Psoas muscle (tissue), 8 donors: ENCODE data around the gene UBN1. TPM values are rescaled to one million over a fixed set of nuclear protein-coding genes. Genes with fewer than 3 reads are reported as not detected.

ENCODE experiments used
- ATAC-seq, 4 donors: fragments of 200-7000 bp; cut with Tn5 transposase; one replicate each; pipeline ENCODE4 v1.9.1; 2020; ENCODE audit warnings: moderate library complexity in 3 of 4, mild to moderate bottlenecking in 2 of 4
- DNase-seq, 2 donors: peaks; one replicate each; pipeline ENCODE4 v3.0.0-alpha.2; 2020
- H3K27ac ChIP-seq: fragments of 200-600 bp; one replicate; pipeline ENCODE4 v1.8.0; 2022
- H3K27me3 ChIP-seq, 3 donors: fragments of 200-600 bp in 1 of 3; one replicate each; pipeline versions ENCODE4 v1.6.1 to v1.8.0; 2013 to 2022; ENCODE audit warnings: low read length in 2 of 3, mild to moderate bottlenecking in 2 of 3, moderate library complexity in 1 of 3; ENCODE audit not compliant: insufficient read depth in 3 of 3
- H3K36me3 ChIP-seq, 2 donors: fragments of 200-600 bp in 1 of 2; one replicate each; pipeline versions ENCODE4 v1.6.1 to v1.8.0; 2013 to 2022; ENCODE audit warnings: low read depth in 1 of 2, mild to moderate bottlenecking in 1 of 2, moderate library complexity in 1 of 2; ENCODE audit not compliant: insufficient read depth in 1 of 2
- H3K4me1 ChIP-seq: fragments of 200-600 bp; one replicate; pipeline ENCODE4 v1.8.0; 2022
- H3K4me3 ChIP-seq: fragments of 200-600 bp; one replicate; pipeline ENCODE4 v1.8.0; 2022; ENCODE audit warnings: mild to moderate bottlenecking
- H3K9me3 ChIP-seq: fragments of 200-600 bp; one replicate; pipeline ENCODE4 v1.8.0; 2022
- WGBS, 3 donors: extraction: QIAGEN DNeasy Blood & Tissue Kit; methylation state at CpG; one replicate each; pipeline versions ENCODE4 v1.1.6 to v1.1.7; 2013; 5-methylcytosine and 5-hydroxymethylcytosine counted together
- intact Hi-C, 2 donors: fragments of 100-400 bp; cut with DNase I; formaldehyde crosslinking; loops; one replicate each; pipeline versions ENCODE4 v1.11.0 to v1.14.2; 2022
- polyA plus RNA-seq, 3 donors: library from polyadenylated mRNA; stranded (reverse); fragments of 200-250 nt; gene quantifications; one replicate each; pipeline ENCODE4 v1.2.3, GENCODE V29; 2013
- total RNA-seq, 4 donors: library from RNA; stranded (reverse); fragmentation: NEBNext Ultra II Directional in 2 of 4; extraction: Animal tissue kit (Norgen Biotek cat#: 25700) in 2 of 4; gene quantifications; one replicate each; pipeline versions ENCODE4 v1.2.1 to v1.2.4, GENCODE V29; 2021 to 2023
- TF ChIP-seq, protein P1 (sequence below): fragments of 200-600 bp; IDR thresholded peaks from one replicate; pipeline ENCODE4 v1.8.0; 2022; ENCODE audit warnings: antibody characterized with exemption
- donor health status: healthy with polysubstance abuse.
- donor health status: DM: no; HTN: no; CAD: no; lungs with moderate emphysema.
- donor health status: Bipolar disorder and iron deficiency.
- donor health status: healthy.
- donor health status: DM: yes; HTN: yes; CAD: no.
- donor health status: DM: no; HTN: no; CAD: no.
- donor health status: DM: no; HTN: no; CAD: no.
- donor health status: DM: yes; HTN: yes; CAD: no.

UBN1 gene
- total and polyA plus RNA-seq, 7 donors, result 9.1 to 33.3 (median 25.7) TPM

DNA sequence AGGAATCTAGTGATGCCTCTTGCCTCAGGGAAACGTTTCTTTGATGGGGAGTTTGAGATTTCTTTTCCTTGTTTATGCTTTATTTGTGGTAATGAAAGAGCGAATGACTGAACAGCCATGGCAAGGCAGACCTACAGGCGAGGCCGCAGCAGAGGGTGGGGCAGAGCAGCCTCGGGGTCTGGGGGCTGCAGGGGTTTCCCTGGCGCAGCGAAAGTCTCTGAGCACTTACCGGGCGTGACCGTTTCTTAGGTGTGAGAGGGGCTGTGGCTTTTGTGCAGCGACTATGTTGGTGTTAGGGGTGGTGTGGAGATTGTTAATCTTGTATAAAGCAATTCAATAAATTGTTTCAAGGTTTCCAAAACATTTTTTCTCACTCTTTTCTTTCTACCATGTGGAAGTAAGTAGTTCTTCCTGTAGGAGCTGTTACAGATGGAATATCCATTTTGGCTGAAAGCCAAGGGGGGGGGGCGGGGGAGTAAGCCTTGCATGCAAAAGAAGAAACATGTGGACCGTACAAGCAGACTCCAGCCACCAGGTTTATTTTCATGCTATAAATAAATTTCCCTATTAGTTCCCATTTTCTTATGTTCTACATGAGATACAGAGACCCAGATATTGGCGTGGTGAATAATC lies 34.8 kb downstream of the UBN1 start:
- Histone ChIP-seq H3K4me1 (peaks cover 4% of the 10 kb centered on the region), H3K4me3 (no peak overlapping the region), H3K36me3 (peaks cover 15 to 100% of the 10 kb centered on the region in 2 donors), H3K27ac (peak overlapping the region; percentile 1), H3K27me3 (no peaks in the 10 kb centered on the region), H3K9me3 (no peaks in the 10 kb centered on the region)
- TF ChIP-seq, protein P1, sequence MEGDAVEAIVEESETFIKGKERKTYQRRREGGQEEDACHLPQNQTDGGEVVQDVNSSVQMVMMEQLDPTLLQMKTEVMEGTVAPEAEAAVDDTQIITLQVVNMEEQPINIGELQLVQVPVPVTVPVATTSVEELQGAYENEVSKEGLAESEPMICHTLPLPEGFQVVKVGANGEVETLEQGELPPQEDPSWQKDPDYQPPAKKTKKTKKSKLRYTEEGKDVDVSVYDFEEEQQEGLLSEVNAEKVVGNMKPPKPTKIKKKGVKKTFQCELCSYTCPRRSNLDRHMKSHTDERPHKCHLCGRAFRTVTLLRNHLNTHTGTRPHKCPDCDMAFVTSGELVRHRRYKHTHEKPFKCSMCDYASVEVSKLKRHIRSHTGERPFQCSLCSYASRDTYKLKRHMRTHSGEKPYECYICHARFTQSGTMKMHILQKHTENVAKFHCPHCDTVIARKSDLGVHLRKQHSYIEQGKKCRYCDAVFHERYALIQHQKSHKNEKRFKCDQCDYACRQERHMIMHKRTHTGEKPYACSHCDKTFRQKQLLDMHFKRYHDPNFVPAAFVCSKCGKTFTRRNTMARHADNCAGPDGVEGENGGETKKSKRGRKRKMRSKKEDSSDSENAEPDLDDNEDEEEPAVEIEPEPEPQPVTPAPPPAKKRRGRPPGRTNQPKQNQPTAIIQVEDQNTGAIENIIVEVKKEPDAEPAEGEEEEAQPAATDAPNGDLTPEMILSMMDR, result no peak
- intact Hi-C loops, result no loop called here
- ATAC-seq (peak in 1 of 4 donors; percentile 36), DNase-seq (peak in 1 of 2 donors; percentile 26)
- WGBS, 3 donors, result 61 to 75% (median 69%) methylated on average over 14 of the region's 14 CpGs

DNA sequence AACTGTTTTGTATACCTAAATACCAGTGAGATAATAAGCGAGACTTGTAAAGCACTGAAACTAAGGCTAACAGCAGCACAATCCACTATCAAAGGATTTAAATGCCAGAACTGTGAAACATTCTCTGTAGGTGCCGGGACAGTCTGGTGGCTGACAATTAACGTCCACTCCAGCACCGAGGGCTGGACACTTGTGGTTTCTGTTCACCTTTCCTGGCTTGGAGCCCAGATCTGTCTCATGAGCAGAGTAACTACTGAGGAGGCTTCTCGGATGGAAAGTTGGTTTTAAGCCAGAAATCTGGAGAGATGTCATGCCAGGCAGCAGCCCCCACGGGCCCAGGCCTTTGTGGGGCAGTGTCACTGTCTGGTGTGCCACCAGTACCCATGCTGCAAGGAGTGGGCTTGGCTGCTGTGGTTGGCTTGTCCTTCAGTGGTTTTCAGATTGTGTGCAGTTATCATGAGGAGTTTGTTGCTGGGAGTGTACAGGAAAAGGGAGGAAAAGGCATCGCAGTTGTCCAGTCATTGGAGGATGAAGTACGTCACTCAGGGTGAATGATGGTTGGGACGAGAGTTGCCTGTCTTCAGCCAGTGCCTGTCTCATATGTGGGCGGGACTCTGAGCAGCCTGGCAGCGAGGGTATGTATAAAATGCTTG lies 35.5 kb downstream of the UBN1 start:
- TF ChIP-seq, protein P1, result no peak
- H3K9me3 ChIP-seq, result no peaks in the 10 kb centered on the region
- peaks cover 15 to 100% of the 10 kb centered on the region in 2 donors for H3K36me3 ChIP-seq
- peaks cover 4% of the 10 kb centered on the region for H3K4me1 ChIP-seq
- 56 to 65% (median 60%) methylated on average over 11 of the region's 11 CpGs for WGBS, 3 donors
- intact Hi-C loops, result no loop called here
- H3K27ac ChIP-seq, result peak overlapping the region; percentile 1
- DNase-seq (peak in 1 of 2 donors; percentile 50), ATAC-seq (peak; percentile 59 to 81 (median 70))
- H3K27me3 ChIP-seq, result no peaks in the 10 kb centered on the region
- no peak overlapping the region for H3K4me3 ChIP-seq

DNA sequence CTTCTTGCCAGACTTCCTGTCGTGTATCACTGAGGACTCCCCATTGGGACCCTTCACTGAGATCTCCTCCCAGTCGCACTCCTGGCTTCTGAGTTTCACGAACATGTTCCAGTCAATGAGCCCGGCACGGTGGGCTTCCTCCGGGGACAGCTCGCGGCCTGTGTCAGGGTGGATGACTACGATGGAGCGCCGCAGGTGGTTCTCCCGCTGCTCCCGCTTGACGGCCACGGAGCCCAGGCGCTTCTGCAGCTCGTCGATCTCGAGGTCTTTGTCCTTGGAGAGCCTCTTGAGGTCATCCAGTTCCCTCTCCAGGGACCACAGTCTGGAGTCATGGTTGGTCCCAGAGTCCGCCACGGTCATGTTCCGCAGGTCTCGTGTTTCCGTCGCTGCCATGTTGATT lies 36.2 kb downstream of the UBN1 start:
- intact Hi-C loops, result no loop called here
- Histone ChIP-seq H3K36me3 (peaks cover 15 to 100% of the 10 kb centered on the region in 2 donors), H3K4me1 (peaks cover 4% of the 10 kb centered on the region), H3K27ac (no peak overlapping the region), H3K27me3 (no peaks in the 10 kb centered on the region), H3K4me3 (no peak overlapping the region), H3K9me3 (no peaks in the 10 kb centered on the region)
- DNase-seq (peak in 1 of 2 donors; percentile 41), ATAC-seq (peak in 1 of 4 donors; percentile 6)
- TF ChIP-seq, protein P1, result no peak
- WGBS, 3 donors, result 94 to 97% (median 96%) methylated on average over 25 of the region's 25 CpGs

DNA sequence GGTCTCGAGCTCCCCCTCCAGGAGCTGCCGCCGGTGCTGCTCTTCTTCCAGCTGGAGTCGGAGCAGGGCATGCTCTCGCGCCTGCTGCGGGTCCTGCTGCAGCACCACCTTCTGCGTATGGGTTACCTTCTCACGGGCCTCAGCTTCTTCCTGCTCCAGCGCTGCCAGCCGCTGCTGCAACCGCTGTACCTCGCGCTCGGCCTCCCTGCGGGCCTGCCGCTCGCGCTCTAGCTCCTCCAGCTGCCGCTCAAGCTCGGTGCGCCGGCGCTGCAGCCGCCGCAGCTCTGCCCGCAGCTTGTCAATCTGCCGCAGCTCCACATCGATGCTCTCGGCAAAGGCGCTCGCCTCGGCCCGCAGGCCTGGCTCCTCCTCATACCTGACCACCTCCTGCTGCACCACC lies 36.9 kb downstream of the UBN1 start:
- intact Hi-C loops, result no loop called here
- no peaks in the 10 kb centered on the region for H3K9me3 ChIP-seq
- no peak overlapping the region for H3K27ac ChIP-seq
- peaks cover 15 to 98% of the 10 kb centered on the region in 2 donors for H3K36me3 ChIP-seq
- H3K27me3 ChIP-seq, result no peaks in the 10 kb centered on the region
- 95 to 96% (median 95%) methylated on average over 25 to 34 of the region's 34 CpGs for WGBS, 3 donors
- DNase-seq (peak in 1 of 2 donors; percentile 44), ATAC-seq (no peak)
- no peak overlapping the region for H3K4me3 ChIP-seq
- peaks cover 4% of the 10 kb centered on the region for H3K4me1 ChIP-seq
- TF ChIP-seq, protein P1, result no peak
